Measurements from ENCODE around the gene VTN.

DNA sequence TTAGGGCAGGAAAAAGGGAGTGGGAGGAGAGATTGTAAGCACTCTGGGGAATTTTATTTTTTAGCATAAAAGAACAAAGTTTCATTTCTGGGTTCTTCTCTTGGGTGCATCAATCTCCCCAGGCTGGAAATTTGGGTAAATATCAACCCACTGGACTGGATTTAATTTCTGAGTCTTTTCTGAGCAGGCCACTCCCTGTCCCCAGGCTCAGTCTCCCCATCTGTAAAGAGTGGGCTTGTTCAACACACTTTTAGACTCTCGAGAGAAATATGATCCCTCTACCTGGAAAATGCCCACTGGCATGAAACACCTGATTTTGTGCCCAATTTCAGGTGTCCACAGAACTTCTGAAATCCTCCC lies 617 bp upstream of the VTN start:
- TF ChIP-seq, protein P1, sequence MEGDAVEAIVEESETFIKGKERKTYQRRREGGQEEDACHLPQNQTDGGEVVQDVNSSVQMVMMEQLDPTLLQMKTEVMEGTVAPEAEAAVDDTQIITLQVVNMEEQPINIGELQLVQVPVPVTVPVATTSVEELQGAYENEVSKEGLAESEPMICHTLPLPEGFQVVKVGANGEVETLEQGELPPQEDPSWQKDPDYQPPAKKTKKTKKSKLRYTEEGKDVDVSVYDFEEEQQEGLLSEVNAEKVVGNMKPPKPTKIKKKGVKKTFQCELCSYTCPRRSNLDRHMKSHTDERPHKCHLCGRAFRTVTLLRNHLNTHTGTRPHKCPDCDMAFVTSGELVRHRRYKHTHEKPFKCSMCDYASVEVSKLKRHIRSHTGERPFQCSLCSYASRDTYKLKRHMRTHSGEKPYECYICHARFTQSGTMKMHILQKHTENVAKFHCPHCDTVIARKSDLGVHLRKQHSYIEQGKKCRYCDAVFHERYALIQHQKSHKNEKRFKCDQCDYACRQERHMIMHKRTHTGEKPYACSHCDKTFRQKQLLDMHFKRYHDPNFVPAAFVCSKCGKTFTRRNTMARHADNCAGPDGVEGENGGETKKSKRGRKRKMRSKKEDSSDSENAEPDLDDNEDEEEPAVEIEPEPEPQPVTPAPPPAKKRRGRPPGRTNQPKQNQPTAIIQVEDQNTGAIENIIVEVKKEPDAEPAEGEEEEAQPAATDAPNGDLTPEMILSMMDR (IDR thresholded peaks at IDR 0.05; ENCODE audit: low read depth, low read length) = no peak
- no peak for TF ChIP-seq EZH2phosphoT487 (IDR thresholded peaks at IDR 0.05; ENCODE audit: low read depth)
